Stimulated activated effector memory CD8-positive, alpha-beta T cell treated with anti-CD3 and anti-CD28 coated beads, Interleukin-12 subunit alpha, Interleukin-12 subunit beta, amount 100 ng/mL, for 72 hours (primary cell): ENCODE data around the gene TMEM150A.

Experiments used
- ATAC-seq: fragments of 150-1000 bp; cut with Tn5 transposase; 2 replicates; pipeline ENCODE4 v1.10.0; 2021
- DNase-seq, 2 donors: peaks; one replicate each; pipeline ENCODE4 v3.0.0; 2021 to 2022; ENCODE audit warnings: low spot score in 2 of 2
- H3K27ac Mint-ChIP-seq: one replicate; pipeline ENCODE4 v1.8.0; 2022; ENCODE audit warnings: mild to moderate bottlenecking, mixed read lengths
- H3K36me3 Mint-ChIP-seq: one replicate; pipeline ENCODE4 v1.8.0; 2022; ENCODE audit warnings: mild to moderate bottlenecking, mixed read lengths
- H3K4me1 Mint-ChIP-seq: one replicate; pipeline ENCODE4 v1.8.0; 2022; ENCODE audit warnings: mixed read lengths
- H3K4me3 Mint-ChIP-seq: one replicate; pipeline ENCODE4 v1.8.0; 2022; ENCODE audit warnings: mild to moderate bottlenecking, mixed read lengths
- H3K9me3 Mint-ChIP-seq: one replicate; pipeline ENCODE4 v1.8.0; 2022; ENCODE audit warnings: mixed read lengths

TMEM150A gene

GRCh38 chr2:85602476-85603234, at the start of gene TMEM150A:
Gene TMEM150A (minus strand): TSS chr2:85602698. CDS start chr2:85601948, 750 bp downstream.
- H3K4me1 Mint-ChIP-seq = peaks cover 43% of the 10 kb centered on the region
- peak within 1 kb of the TSS; percentile 86 for H3K4me3 Mint-ChIP-seq
- H3K9me3 Mint-ChIP-seq = no peaks in the 10 kb centered on the region
- H3K36me3 Mint-ChIP-seq = peaks cover 55% of the 10 kb centered on the region
- DNase-seq = peak; percentile 79 to 93
- H3K27ac Mint-ChIP-seq = peak within 1 kb of the TSS; percentile 80
- ATAC-seq = peak; percentile 97

GRCh38 chr2:85652056-85652455, 49.6 kb upstream of the TMEM150A start:
- Mint-ChIP-seq H3K4me3 (no peak overlapping the region), H3K9me3 (no peaks in the 10 kb centered on the region), H3K4me1 (no peaks in the 10 kb centered on the region), H3K36me3 (peaks cover 100% of the 10 kb centered on the region), H3K27ac (no peak overlapping the region)
- no peak for DNase-seq
- no peak for ATAC-seq

GRCh38 chr2:85651097-85651496, 48.6 kb upstream of the TMEM150A start:
- Mint-ChIP-seq H3K4me1 (no peaks in the 10 kb centered on the region), H3K27ac (peak overlapping the region; percentile 14), H3K36me3 (peaks cover 100% of the 10 kb centered on the region), H3K9me3 (no peaks in the 10 kb centered on the region), H3K4me3 (no peak overlapping the region)
- DNase-seq (no peak), ATAC-seq (no peak)

GRCh38 chr2:85650456-85650855, 48.0 kb upstream of the TMEM150A start:
- Mint-ChIP-seq H3K36me3 (peaks cover 100% of the 10 kb centered on the region), H3K9me3 (no peaks in the 10 kb centered on the region), H3K27ac (no peak overlapping the region), H3K4me3 (no peak overlapping the region), H3K4me1 (no peaks in the 10 kb centered on the region)
- ATAC-seq (no peak), DNase-seq (no peak)

GRCh38 chr2:85649201-85650190, 47.0 kb upstream of the TMEM150A start:
- no peak overlapping the region for H3K4me3 Mint-ChIP-seq
- H3K4me1 Mint-ChIP-seq = no peaks in the 10 kb centered on the region
- peaks cover 100% of the 10 kb centered on the region for H3K36me3 Mint-ChIP-seq
- no peak for DNase-seq
- peak overlapping the region; percentile 41 for H3K27ac Mint-ChIP-seq
- no peaks in the 10 kb centered on the region for H3K9me3 Mint-ChIP-seq
- no peak for ATAC-seq

GRCh38 chr2:85648619-85649018, 46.1 kb upstream of the TMEM150A start:
- Mint-ChIP-seq H3K36me3 (peaks cover 100% of the 10 kb centered on the region), H3K4me1 (no peaks in the 10 kb centered on the region), H3K4me3 (no peak overlapping the region), H3K27ac (peak overlapping the region; percentile 41), H3K9me3 (no peaks in the 10 kb centered on the region)
- ATAC-seq (peak; percentile 31), DNase-seq (no peak)

- Mint-ChIP-seq H3K4me3 (no peak overlapping the region), H3K9me3 (no peaks in the 10 kb centered on the region), H3K36me3 (peaks cover 100% of the 10 kb centered on the region), H3K4me1 (no peaks in the 10 kb centered on the region), H3K27ac (peak overlapping the region; percentile 43)
- ATAC-seq (no peak), DNase-seq (no peak)
Observed at GRCh38 chr2:85647823-85648526, 45.5 kb upstream of the TMEM150A start.

GRCh38 chr2:85646166-85646565, 43.7 kb upstream of the TMEM150A start:
- no peak overlapping the region for H3K4me3 Mint-ChIP-seq
- H3K4me1 Mint-ChIP-seq = peaks cover 6% of the 10 kb centered on the region
- H3K36me3 Mint-ChIP-seq = peaks cover 100% of the 10 kb centered on the region
- no peak for DNase-seq
- no peak overlapping the region for H3K27ac Mint-ChIP-seq
- ATAC-seq = no peak
- H3K9me3 Mint-ChIP-seq = no peaks in the 10 kb centered on the region

- ATAC-seq = no peak
- Mint-ChIP-seq H3K4me3 (no peak overlapping the region), H3K4me1 (peaks cover 6% of the 10 kb centered on the region), H3K27ac (no peak overlapping the region), H3K36me3 (peaks cover 100% of the 10 kb centered on the region), H3K9me3 (no peaks in the 10 kb centered on the region)
- DNase-seq = no peak
Observed at GRCh38 chr2:85644909-85645308, 42.4 kb upstream of the TMEM150A start.

GRCh38 chr2:85642725-85643124, 40.2 kb upstream of the TMEM150A start:
- peak; percentile 95 for ATAC-seq
- no peak overlapping the region for H3K4me3 Mint-ChIP-seq

GRCh38 chr2:85635636-85636035, 33.1 kb upstream of the TMEM150A start:
- no peak for ATAC-seq
- Mint-ChIP-seq H3K4me3 (no peak overlapping the region), H3K27ac (peak overlapping the region; percentile 52), H3K9me3 (no peaks in the 10 kb centered on the region), H3K36me3 (peaks cover 100% of the 10 kb centered on the region), H3K4me1 (peaks cover 18% of the 10 kb centered on the region)
- no peak for DNase-seq

More at GRCh38 chr2:85642725-85643124, 40.2 kb upstream of the TMEM150A start:
- DNase-seq = no peak
- peaks cover 100% of the 10 kb centered on the region for H3K36me3 Mint-ChIP-seq
- peak overlapping the region; percentile 66 for H3K27ac Mint-ChIP-seq
- H3K9me3 Mint-ChIP-seq = no peaks in the 10 kb centered on the region
- H3K4me1 Mint-ChIP-seq = peaks cover 6% of the 10 kb centered on the region

- Mint-ChIP-seq H3K4me3 (no peak overlapping the region), H3K36me3 (peaks cover 100% of the 10 kb centered on the region), H3K9me3 (no peaks in the 10 kb centered on the region), H3K4me1 (peaks cover 18% of the 10 kb centered on the region), H3K27ac (peak overlapping the region; percentile 52)
- ATAC-seq (no peak), DNase-seq (no peak)
Observed at GRCh38 chr2:85635011-85635410, 32.5 kb upstream of the TMEM150A start.

- H3K9me3 Mint-ChIP-seq = no peaks in the 10 kb centered on the region
- peaks cover 100% of the 10 kb centered on the region for H3K36me3 Mint-ChIP-seq
- H3K4me1 Mint-ChIP-seq = peaks cover 15% of the 10 kb centered on the region
- no peak overlapping the region for H3K4me3 Mint-ChIP-seq
- ATAC-seq (no peak), DNase-seq (no peak)
- no peak overlapping the region for H3K27ac Mint-ChIP-seq
Observed at GRCh38 chr2:85631316-85631715, 28.8 kb upstream of the TMEM150A start.

GRCh38 chr2:85628658-85629057, 26.2 kb upstream of the TMEM150A start:
- peaks cover 100% of the 10 kb centered on the region for H3K36me3 Mint-ChIP-seq

GRCh38 chr2:85623991-85624390, 21.5 kb upstream of the TMEM150A start:
- H3K4me1 Mint-ChIP-seq = peaks cover 13% of the 10 kb centered on the region
- H3K9me3 Mint-ChIP-seq = no peaks in the 10 kb centered on the region
- H3K36me3 Mint-ChIP-seq = peaks cover 100% of the 10 kb centered on the region
- DNase-seq (no peak), ATAC-seq (no peak)
- H3K27ac Mint-ChIP-seq = peak overlapping the region; percentile 43
- no peak overlapping the region for H3K4me3 Mint-ChIP-seq

More at GRCh38 chr2:85628658-85629057, 26.2 kb upstream of the TMEM150A start:
- no peak for DNase-seq
- Mint-ChIP-seq H3K27ac (peak overlapping the region; percentile 89), H3K9me3 (no peaks in the 10 kb centered on the region), H3K4me1 (peaks cover 7% of the 10 kb centered on the region), H3K4me3 (peak overlapping the region; percentile 30)
- peak; percentile 98 for ATAC-seq
